CD8-positive, alpha-beta memory T cell (primary cell): ENCODE measurements around the gene TANC2. TPM values are rescaled to one million over a fixed set of nuclear protein-coding genes. Genes with fewer than 3 reads are reported as not detected.
"Not testable (repeated sequence)": the region's sequence is repeated elsewhere in the genome, so short reads cannot be mapped to it uniquely, and the experiment has no call there.

ENCODE experiments used
- CTCF ChIA-PET: fragments of 350-600 bp; sonication (Branson Sonifier 250); formaldehyde crosslinking; loops from one replicate; lab custom pipeline; 2021; ENCODE audit warnings: antibody characterized with exemption; lab: Charles Lee
- POLR2A ChIA-PET: fragments of 350-600 bp; sonication (Branson Sonifier 250); formaldehyde crosslinking; loops from one replicate; lab custom pipeline; 2021; ENCODE audit warnings: antibody characterized with exemption; lab: Charles Lee
- DNase-seq, 5 donors: peaks; one replicate each; pipeline versions ENCODE4 v3.0.0 to v3.0.0-alpha.2; 2020 to 2022; ENCODE audit warnings: mixed read lengths in 1 of 5
- H3K27ac ChIP-seq: one replicate; pipeline ENCODE4 v1.7.0; 2013; ENCODE audit warnings: low read depth, mild to moderate bottlenecking, low read length, moderate library complexity
- H3K27me3 ChIP-seq: 2 replicates; pipeline ENCODE4 v1.7.0; 2013; ENCODE audit warnings: low read length, mild to moderate bottlenecking; ENCODE audit not compliant: insufficient read depth, poor library complexity, severe bottlenecking
- H3K36me3 ChIP-seq: 2 replicates; pipeline ENCODE4 v1.7.0; 2013; ENCODE audit warnings: mild to moderate bottlenecking, low read length, moderate library complexity; ENCODE audit not compliant: insufficient read depth
- H3K4me1 ChIP-seq: 2 replicates; pipeline ENCODE4 v1.7.0; 2013; ENCODE audit warnings: mild to moderate bottlenecking, low read length, moderate library complexity; ENCODE audit not compliant: insufficient read depth
- H3K4me3 ChIP-seq: 2 replicates; pipeline ENCODE4 v1.7.0; 2013; ENCODE audit warnings: mild to moderate bottlenecking, low read length
- H3K9me3 ChIP-seq: 2 replicates; pipeline ENCODE4 v1.7.0; 2013; ENCODE audit warnings: mild to moderate bottlenecking, low read length
- H3K27ac Mint-ChIP-seq, 8 donors: one replicate each; pipeline ENCODE4 v1.8.0; 2020 to 2021; ENCODE audit warnings: mixed read lengths in 8 of 8, mild to moderate bottlenecking in 6 of 8, inconsistent platforms in 3 of 8, moderate library complexity in 3 of 8
- H3K27me3 Mint-ChIP-seq, 2 donors: one replicate each; pipeline ENCODE4 v1.8.0; 2020 to 2021; ENCODE audit warnings: mixed read lengths in 2 of 2, mild to moderate bottlenecking in 1 of 2, moderate library complexity in 1 of 2
- H3K36me3 Mint-ChIP-seq, 3 donors: one replicate each; pipeline ENCODE4 v1.8.0; 2020 to 2021; ENCODE audit warnings: mixed read lengths in 3 of 3, inconsistent platforms in 1 of 3, mild to moderate bottlenecking in 1 of 3
- H3K4me1 Mint-ChIP-seq, 3 donors: one replicate each; pipeline ENCODE4 v1.8.0; 2020 to 2021; ENCODE audit warnings: mixed read lengths in 3 of 3, inconsistent platforms in 1 of 3, mild to moderate bottlenecking in 1 of 3
- H3K4me3 Mint-ChIP-seq, 7 donors: one replicate each; pipeline ENCODE4 v1.8.0; 2020 to 2021; ENCODE audit warnings: mixed read lengths in 7 of 7, mild to moderate bottlenecking in 6 of 7, moderate library complexity in 4 of 7, inconsistent platforms in 2 of 7
- H3K9me3 Mint-ChIP-seq, 5 donors: one replicate each; pipeline ENCODE4 v1.8.0; 2020 to 2022; ENCODE audit warnings: mixed read lengths in 5 of 5, mild to moderate bottlenecking in 3 of 5, moderate library complexity in 2 of 5, inconsistent platforms in 1 of 5
- polyA plus RNA-seq: library from polyadenylated mRNA; unstranded; fragments of 300-500 nt; fragmentation: Illumina TruSeq; gene quantifications from one replicate; pipeline ENCODE4 v1.2.3, GENCODE V29; 2021
- total RNA-seq, 2 experiments: library from RNA; stranded (reverse); gene quantifications; one replicate each; pipeline ENCODE4 v1.2.3, GENCODE V29; 2021

Gene TANC2
- total and polyA plus RNA-seq, 3 experiments from 2014 or later: 3.2 to 6.8 (median 6.3) TPM

DNA sequence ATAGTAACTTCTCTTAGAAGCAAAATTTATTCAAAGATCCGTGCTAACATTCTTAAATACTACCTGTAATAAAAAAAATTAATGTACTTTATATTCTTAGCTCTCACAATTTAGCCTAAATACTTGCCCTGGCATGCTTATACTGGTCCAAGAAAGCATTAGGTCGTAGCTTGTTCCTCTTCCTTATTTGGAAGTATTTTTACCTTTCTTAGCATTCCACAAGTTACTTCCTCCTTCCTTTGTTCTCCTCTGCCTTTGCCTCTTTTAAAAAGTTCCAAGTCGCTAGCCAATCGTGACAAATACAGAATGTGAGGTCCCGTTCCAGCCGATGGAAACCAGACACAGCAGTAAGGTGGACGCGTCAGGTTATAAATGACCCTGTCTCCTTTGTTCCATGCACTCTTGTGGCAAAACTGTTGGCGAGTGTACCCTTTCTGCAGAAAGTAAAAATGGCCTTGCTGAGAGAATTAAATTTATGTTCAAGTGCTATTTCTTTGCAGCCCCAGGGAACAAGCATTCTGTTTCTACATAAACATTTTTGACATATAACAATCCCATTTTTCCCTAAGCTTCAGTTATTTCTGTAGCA, 10.7 kb downstream of the TANC2 start:
- H3K27ac ChIP-seq, DNase-seq, POLR2A ChIA-PET, H3K27me3 Mint-ChIP-seq, CTCF ChIA-PET, H3K4me1 ChIP-seq, H3K36me3 ChIP-seq, H3K4me3 Mint-ChIP-seq, H3K4me3 ChIP-seq, H3K27ac Mint-ChIP-seq, H3K27me3 ChIP-seq, H3K9me3 ChIP-seq: not testable (repeated sequence)
- peaks cover 4 to 10% (median 8%) of the 10 kb centered on the region in 3 donors for H3K4me1 Mint-ChIP-seq
- H3K9me3 Mint-ChIP-seq: peaks cover 4 to 12% (median 7%) of the 10 kb centered on the region in 5 donors
- peaks cover 0 to 17% (median 0%) of the 10 kb centered on the region in 3 donors for H3K36me3 Mint-ChIP-seq

DNA sequence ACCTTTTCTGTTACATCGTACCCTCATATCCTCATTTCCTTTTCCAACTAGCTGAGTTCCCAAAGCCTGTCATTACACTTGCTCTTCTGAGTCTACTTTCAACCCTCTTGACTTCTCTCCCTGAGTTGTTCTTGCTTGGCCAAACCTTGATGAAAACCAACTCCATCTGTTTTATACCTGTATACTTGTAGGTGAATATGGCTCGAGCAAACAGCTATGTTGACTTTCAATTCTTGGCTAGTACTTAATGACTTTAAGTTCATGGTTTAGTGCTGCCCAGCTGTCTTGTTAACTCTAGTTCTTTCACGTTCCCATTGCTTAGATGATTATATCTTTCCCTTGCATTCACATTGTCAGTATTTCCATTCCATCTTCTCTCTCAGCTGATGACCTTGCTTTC, 14.8 kb downstream of the TANC2 start:
- H3K27me3 Mint-ChIP-seq: peaks cover 1 to 7% of the 10 kb centered on the region in 2 donors
- ChIA-PET POLR2A (no interaction called here), CTCF (no interaction called here)

DNA sequence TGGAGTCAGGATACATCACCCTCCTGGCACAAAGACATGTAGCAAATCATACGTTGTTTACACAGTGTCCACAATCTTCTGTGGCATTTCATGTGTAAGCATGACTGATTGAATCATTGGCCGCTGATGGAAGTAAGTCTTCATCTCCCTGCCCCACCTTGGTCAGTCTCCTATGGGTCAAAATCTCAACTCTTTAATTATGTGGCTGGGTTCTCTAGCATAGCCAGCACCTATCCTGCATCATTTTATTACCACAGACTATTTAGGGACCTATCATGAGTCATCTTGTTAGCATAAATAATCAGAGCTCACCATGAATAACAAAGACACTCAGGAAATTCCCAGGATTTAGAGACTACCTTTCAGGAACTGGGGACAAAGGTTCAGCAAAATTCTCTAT, 15.9 kb downstream of the TANC2 start:
- no peak for DNase-seq
- H3K36me3 Mint-ChIP-seq: peaks cover 3 to 8% (median 8%) of the 10 kb centered on the region in 3 donors
- H3K9me3 Mint-ChIP-seq: peaks cover under 1 to 31% (median 24%) of the 10 kb centered on the region in 5 donors
- H3K9me3 ChIP-seq: no peaks in the 10 kb centered on the region
- POLR2A ChIA-PET: no interaction called here
- peaks cover 1 to 7% of the 10 kb centered on the region in 2 donors for H3K27me3 Mint-ChIP-seq
- H3K36me3 ChIP-seq: no peaks in the 10 kb centered on the region
- no peaks in the 10 kb centered on the region for H3K4me1 ChIP-seq
- CTCF ChIA-PET: no interaction called here
- no peaks in the 10 kb centered on the region for H3K27me3 ChIP-seq
- H3K27ac Mint-ChIP-seq: no peak overlapping the region
- no peak overlapping the region for H3K4me3 Mint-ChIP-seq
- no peak overlapping the region for H3K27ac ChIP-seq
- H3K4me3 ChIP-seq: no peak overlapping the region
- H3K4me1 Mint-ChIP-seq: peaks cover 0 to 9% (median 4%) of the 10 kb centered on the region in 3 donors

More for the DNA sequence above, 14.8 kb downstream of the TANC2 start:
- no peak overlapping the region for H3K27ac ChIP-seq
- no peak overlapping the region for H3K4me3 ChIP-seq
- Mint-ChIP-seq H3K27ac (no peak overlapping the region), H3K4me3 (no peak overlapping the region), H3K4me1 (peaks cover 0 to 7% (median 4%) of the 10 kb centered on the region in 3 donors), H3K36me3 (peaks cover 3 to 12% (median 7%) of the 10 kb centered on the region in 3 donors), H3K9me3 (peaks cover 4 to 29% (median 27%) of the 10 kb centered on the region in 5 donors)
- H3K27me3 ChIP-seq: no peaks in the 10 kb centered on the region
- H3K9me3 ChIP-seq: no peaks in the 10 kb centered on the region
- DNase-seq: no peak
- H3K4me1 ChIP-seq: no peaks in the 10 kb centered on the region
- no peaks in the 10 kb centered on the region for H3K36me3 ChIP-seq

DNA sequence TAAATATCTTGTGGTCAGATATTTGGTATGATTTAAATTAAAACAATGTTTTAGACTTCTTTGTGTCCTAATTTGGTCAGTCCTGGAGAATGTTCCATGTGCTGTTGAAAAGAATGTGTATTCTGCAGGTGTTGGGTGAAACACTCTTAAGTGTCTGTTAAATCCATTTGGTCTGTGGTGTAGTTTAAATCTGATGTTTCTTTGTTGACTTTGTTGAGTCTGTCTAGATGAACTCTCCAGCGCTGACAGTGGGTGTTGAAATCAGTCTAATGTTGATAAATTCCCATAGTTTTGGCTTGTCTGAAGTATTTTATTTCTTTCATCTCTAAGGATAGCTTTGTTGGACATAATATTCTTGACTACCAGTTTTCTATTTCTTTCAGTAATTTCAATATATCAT, 18.8 kb downstream of the TANC2 start:
- POLR2A ChIA-PET: no interaction called here
- no peaks in the 10 kb centered on the region for H3K36me3 ChIP-seq
- CTCF ChIA-PET: no interaction called here
- Mint-ChIP-seq H3K4me3 (no peak overlapping the region), H3K4me1 (peaks cover 6 to 15% (median 8%) of the 10 kb centered on the region in 3 donors), H3K36me3 (peaks cover 0 to 8% (median 3%) of the 10 kb centered on the region in 3 donors), H3K27me3 (peaks cover 0 to 7% of the 10 kb centered on the region in 2 donors), H3K27ac (no peak overlapping the region), H3K9me3 (peaks cover 0 to 25% (median 18%) of the 10 kb centered on the region in 5 donors)
- no peak overlapping the region for H3K4me3 ChIP-seq
- DNase-seq: no peak
- H3K9me3 ChIP-seq: no peaks in the 10 kb centered on the region
- no peaks in the 10 kb centered on the region for H3K27me3 ChIP-seq
- no peak overlapping the region for H3K27ac ChIP-seq
- no peaks in the 10 kb centered on the region for H3K4me1 ChIP-seq

DNA sequence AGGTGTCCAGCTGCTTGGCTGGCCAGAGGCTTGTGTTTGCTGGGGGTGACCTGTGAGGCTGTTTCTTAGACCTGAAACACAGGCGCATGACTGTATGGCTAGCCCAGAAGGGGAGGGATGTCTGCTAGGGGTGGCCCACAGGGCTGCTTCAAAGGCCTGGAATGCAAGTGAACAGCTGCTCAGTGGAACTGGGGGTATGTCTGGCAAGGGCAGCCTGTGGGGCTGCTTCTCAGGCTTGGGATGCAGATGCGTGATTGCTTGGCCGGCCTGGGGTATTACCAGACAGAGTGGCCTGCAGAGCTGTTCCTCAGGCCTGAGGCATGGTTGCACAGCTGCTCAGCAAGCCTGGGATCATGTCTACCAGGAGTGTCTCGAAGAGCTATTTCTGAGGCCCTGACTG, 20.5 kb downstream of the TANC2 start:
- peaks cover 0 to 25% (median 18%) of the 10 kb centered on the region in 5 donors for H3K9me3 Mint-ChIP-seq
- peaks cover 7 to 18% (median 16%) of the 10 kb centered on the region in 3 donors for H3K4me1 Mint-ChIP-seq
- ChIA-PET POLR2A (no interaction called here), CTCF (no interaction called here)
- no peaks in the 10 kb centered on the region for H3K4me1 ChIP-seq
- no peaks in the 10 kb centered on the region for H3K27me3 ChIP-seq
- peak overlapping the region in 1 of 7 donors; percentile 17 for H3K4me3 Mint-ChIP-seq
- no peak overlapping the region for H3K27ac Mint-ChIP-seq
- H3K27ac ChIP-seq: no peak overlapping the region
- peaks cover 0 to 8% (median 3%) of the 10 kb centered on the region in 3 donors for H3K36me3 Mint-ChIP-seq
- H3K27me3 Mint-ChIP-seq: peaks cover 0 to 7% of the 10 kb centered on the region in 2 donors
- DNase-seq: no peak
- no peaks in the 10 kb centered on the region for H3K36me3 ChIP-seq
- no peak overlapping the region for H3K4me3 ChIP-seq
- H3K9me3 ChIP-seq: no peaks in the 10 kb centered on the region

DNA sequence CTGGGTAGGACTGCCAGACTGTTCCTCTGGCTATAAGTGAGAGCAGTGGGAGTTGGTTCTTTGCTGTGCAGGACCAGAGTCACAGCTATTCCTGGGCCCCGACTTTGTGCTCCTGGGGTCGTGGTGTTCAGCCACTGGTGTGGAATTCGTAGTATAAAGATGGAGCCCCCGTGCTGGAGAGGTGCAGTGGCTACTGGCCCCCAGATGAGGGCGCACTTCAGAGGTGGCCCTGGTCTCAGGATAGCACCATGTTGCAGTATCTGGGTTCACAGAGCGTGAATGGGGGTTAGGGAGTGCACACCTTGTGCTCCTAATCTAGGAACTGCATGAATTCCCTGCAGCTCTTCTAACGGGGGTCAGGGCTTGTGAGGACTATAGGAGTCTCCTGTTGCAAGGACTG, 21.1 kb downstream of the TANC2 start:
- ChIA-PET CTCF (no interaction called here), POLR2A (interaction anchor here (0.6 kb wide), 1 partner anchor 755 kb away, joined by 7 read pairs; no protein-coding TSS in a partner anchor)
- Mint-ChIP-seq H3K9me3 (peaks cover 0 to 25% (median 18%) of the 10 kb centered on the region in 5 donors), H3K27me3 (peaks cover 0 to 7% of the 10 kb centered on the region in 2 donors), H3K36me3 (peaks cover 0 to 8% (median 3%) of the 10 kb centered on the region in 3 donors), H3K4me1 (peaks cover 7 to 20% (median 16%) of the 10 kb centered on the region in 3 donors), H3K27ac (no peak overlapping the region), H3K4me3 (no peak overlapping the region)
- H3K9me3 ChIP-seq: no peaks in the 10 kb centered on the region
- no peaks in the 10 kb centered on the region for H3K27me3 ChIP-seq
- no peak overlapping the region for H3K27ac ChIP-seq
- no peak overlapping the region for H3K4me3 ChIP-seq
- no peaks in the 10 kb centered on the region for H3K36me3 ChIP-seq
- DNase-seq: no peak
- no peaks in the 10 kb centered on the region for H3K4me1 ChIP-seq

DNA sequence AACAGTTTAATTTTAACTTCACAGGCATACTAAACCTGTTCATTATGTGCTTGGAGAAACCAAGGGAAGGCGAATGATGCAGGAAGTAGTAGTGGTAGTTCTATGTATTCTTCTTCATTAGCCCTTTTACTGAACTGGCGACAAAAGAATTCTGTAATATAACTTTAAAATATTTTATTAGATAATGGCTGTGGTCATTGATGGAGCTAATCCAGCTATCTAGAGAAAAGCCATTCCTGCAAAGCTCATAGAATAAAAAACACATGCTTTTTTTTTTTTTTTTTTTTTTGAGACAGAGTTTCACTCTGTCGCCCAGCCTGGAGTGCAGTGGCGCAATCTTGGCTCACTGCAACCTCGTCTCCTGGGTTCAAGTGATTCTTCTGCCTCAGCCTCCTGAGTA, 23.5 kb downstream of the TANC2 start:
- H3K27me3 Mint-ChIP-seq: no peaks in the 10 kb centered on the region
- POLR2A ChIA-PET: no interaction called here
- no peaks in the 10 kb centered on the region for H3K4me1 ChIP-seq
- CTCF ChIA-PET: no interaction called here
- no peak for DNase-seq
- no peaks in the 10 kb centered on the region for H3K27me3 ChIP-seq
- no peak overlapping the region for H3K4me3 ChIP-seq
- no peaks in the 10 kb centered on the region for H3K36me3 ChIP-seq
- H3K36me3 Mint-ChIP-seq: peaks cover 0 to 3% (median 0%) of the 10 kb centered on the region in 3 donors
- no peak overlapping the region for H3K4me3 Mint-ChIP-seq
- H3K4me1 Mint-ChIP-seq: peaks cover 14 to 32% (median 17%) of the 10 kb centered on the region in 3 donors
- no peak overlapping the region for H3K27ac Mint-ChIP-seq
- no peaks in the 10 kb centered on the region for H3K9me3 ChIP-seq
- peaks cover 0 to 14% (median 12%) of the 10 kb centered on the region in 5 donors for H3K9me3 Mint-ChIP-seq
- H3K27ac ChIP-seq: no peak overlapping the region

DNA sequence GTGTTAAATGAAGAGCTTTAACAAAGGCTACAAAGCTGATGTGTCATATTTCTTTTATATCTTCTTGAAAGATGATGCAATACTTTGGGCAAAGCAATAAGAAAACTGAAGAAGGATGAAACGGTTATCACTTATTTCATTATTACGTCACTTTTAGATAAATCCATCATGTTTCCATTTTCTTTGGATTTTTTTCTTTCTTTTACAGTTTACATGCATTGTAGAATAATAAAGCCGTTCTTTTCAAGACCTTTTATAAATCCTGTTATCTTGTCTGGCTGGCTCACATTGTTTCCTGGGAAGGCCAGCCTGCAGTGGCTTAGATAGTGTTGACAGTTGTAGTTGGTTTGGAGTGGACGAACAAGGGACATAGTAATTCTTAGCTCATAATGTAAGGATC, 28.9 kb downstream of the TANC2 start:
- Histone ChIP-seq H3K27ac (no peak overlapping the region), H3K4me3 (no peak overlapping the region), H3K9me3 (no peaks in the 10 kb centered on the region), H3K4me1 (no peaks in the 10 kb centered on the region), H3K27me3 (no peaks in the 10 kb centered on the region), H3K36me3 (no peaks in the 10 kb centered on the region)
- Mint-ChIP-seq H3K27ac (no peak overlapping the region), H3K36me3 (peaks cover 0 to 3% (median 2%) of the 10 kb centered on the region in 3 donors), H3K9me3 (no peaks in the 10 kb centered on the region), H3K4me1 (peaks cover 20 to 51% (median 21%) of the 10 kb centered on the region in 3 donors), H3K4me3 (no peak overlapping the region), H3K27me3 (no peaks in the 10 kb centered on the region)
- ChIA-PET POLR2A (no interaction called here), CTCF (interaction anchor here (1.4 kb wide), 1 partner anchor 412 kb away, joined by 6 read pairs; no protein-coding TSS in a partner anchor)
- DNase-seq: no peak
